ENCODE measurements around the gene CALN1.

CALN1 gene

DNA sequence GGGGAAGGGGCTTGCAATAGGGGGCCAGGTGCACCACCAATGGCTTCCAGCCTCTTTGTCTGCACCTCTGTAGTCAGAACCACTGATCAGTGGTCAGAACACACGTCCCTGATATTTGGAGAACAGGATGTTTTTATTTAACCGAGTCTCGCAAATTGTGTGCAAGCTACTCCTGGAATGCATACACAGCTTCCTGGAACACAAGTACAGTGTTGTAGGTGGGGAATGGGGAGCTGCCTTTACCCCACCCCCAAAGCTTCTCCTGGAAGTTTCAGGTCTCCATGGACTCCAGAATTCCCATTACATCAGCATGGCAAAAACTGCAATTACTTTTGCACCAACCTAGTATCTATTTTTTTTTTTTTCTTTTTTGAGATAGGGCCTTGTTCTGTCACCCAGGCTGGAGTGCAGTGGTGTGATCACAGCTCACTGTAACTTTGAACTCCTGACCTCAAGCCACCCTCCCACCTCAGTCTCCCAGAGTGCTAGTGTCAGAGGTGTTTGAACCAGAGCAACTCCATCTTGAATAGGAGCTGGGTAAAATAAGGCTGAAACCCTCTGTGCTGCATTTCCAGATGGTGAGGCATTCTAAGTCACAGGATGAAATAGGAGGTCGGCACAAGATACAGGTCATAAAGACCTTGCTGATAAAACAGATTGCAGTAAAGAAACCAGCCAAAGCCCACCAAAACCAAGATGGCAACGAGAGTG lies 374.0 kb downstream of the CALN1 start:
- no peak for DNase-seq (ENCODE audit: low spot score)

DNA sequence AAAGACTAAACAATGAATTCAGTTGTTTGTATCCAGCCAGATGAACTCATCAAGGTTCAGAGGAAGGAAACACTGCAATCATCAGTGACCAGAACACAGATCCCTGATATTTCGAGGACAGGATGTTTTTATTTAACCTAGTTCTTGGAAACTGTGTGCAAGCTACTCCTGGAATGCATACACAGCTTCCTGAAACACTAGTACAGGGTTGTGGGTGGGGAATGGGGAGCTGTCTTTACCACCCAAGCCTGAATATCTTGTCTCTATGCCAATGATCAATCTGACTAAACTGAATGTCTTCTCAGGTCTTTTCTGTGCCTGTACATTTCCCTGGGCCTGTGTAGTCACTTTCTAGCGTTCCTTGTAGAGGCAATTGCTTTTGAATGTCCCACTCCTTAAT lies 374.6 kb downstream of the CALN1 start:
- DNase-seq (ENCODE audit: low spot score): no peak

DNA sequence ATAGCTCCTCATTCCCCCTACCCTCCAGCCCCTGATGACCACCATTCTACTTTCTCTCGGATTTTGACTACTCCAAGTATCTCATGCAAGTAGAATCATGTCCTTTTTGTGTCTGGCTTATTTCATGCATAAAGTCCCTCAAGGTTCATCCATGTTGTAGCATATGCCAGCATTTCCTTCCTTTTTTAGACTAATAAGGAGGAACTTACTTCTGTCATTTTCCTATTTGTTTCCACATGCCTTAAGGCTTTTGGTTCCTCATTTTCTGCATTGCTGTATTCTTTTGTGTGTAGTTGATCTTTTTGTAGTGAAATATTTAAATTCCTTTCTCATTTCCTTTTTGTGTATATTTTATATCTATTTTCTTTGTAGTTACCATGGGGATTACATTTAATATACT lies 376.9 kb downstream of the CALN1 start:
- no peak for DNase-seq (ENCODE audit: low spot score)

DNA sequence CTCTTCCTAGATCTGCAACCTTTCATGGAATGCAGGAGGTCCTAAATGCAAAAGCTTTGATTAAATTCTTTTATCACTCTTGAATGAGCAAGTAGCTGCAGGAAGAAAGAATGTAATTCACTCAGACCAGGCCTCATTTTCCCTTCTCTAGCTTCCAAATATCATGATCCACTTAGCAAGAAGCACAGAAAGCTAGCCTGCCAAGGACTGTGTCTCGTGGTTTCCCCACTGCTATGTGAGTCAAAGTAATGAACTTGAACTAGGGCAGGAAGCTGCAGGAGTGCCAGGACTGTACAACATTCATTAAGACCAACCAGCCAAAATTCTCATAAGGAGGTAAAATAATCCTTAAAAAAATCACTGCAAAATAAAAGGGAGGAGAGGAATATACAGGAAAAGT lies 379.2 kb downstream of the CALN1 start:
- no peak for DNase-seq (ENCODE audit: low spot score)

DNA sequence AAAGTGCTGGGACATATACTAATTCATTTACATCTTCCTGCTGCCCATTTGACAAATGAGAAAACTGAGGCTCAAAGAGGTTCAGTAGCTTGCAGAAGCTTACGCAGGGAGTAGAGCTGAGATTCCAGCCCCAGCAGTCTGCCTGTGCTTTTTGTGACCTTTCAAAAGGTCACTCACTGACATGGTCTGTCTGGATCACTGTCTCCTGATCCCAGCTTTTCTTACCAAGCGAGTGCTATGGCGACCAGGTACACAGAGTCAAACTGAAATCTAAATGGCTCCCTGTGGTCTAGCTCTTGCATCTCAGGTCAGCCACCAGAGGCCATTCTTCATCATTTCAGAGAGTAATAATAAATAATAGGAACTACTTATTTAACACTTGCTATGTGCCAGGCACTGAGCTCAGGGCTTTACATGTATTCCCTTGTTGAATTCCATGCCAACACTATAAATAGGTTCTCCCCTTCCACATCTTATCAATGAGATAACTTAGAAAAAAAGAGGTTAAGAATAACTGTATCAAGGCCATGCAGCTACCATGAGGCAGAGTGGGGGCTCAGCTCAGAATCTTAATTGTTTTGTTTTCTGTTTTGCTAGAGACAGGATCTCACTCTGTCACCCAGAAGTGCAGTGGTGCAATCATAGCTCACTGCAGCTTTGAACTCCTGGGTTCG lies 381.0 kb downstream of the CALN1 start:
- DNase-seq (ENCODE audit: low spot score): no peak

DNA sequence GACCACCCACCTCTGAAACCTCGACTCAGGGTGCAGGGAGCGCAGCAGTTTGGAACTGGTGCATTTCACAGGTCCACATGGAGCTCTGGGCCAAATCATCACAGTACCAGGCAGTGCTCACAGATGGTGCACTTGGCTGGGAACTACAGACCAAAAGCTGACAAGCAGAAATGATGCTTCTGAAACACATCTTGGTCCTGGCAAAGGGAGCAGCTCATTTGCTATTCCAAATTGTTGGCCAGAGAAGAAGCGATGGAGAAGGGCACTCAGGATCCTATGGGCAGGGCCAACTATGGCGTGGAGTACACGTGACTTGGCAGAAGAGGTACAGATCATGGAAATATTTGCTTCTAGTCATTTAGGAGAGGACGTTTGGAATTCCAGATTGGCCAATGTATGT lies 383.9 kb downstream of the CALN1 start:
- no peak for DNase-seq (ENCODE audit: low spot score)

DNA sequence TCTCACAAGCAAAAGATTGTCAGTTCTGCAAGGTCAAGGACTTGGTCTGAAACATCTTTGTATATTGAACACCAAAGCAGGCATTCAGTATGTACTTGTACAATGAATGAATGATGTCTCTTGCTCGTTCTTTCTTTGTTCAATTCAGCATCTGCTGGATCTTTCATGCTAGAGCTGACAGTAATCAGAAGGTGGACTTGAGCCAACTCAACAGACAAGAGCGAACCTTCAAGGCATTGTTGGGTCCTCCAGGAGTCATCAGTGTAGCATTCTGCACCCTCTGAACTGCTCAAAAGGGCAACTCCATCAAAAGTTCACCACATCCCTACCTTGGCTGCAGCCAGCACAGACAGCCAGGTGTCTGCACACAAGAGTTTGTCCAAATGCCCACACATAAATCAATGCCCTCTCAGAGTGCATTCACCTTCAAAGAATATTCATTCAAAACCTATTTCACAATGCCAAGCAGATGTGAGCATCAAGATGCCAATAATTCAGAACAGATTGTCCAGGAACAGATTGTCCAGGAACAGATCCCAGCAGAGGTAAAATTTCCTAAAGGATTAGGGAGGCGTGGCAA lies 386.7 kb downstream of the CALN1 start:
- DNase-seq (ENCODE audit: low spot score): no peak

DNA sequence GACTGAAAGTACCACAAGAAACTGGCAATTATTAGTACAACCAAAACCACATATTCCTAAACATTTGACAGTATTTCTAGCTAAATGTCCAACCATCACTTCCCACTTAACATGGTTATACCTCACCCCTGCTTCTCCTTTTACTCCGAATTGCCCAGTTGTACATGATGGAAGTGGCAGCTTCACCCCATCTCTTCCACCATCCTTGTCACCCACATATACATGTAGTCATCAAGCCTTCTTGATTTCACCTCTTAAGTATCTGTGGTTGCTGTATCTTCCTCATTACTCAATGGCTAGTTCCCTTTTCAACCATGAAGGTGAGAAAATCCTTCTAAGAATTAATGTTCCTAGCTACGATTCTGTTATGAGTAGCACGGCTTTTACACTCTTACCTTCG lies 388.2 kb downstream of the CALN1 start:
- no peak for DNase-seq (ENCODE audit: low spot score)

DNA sequence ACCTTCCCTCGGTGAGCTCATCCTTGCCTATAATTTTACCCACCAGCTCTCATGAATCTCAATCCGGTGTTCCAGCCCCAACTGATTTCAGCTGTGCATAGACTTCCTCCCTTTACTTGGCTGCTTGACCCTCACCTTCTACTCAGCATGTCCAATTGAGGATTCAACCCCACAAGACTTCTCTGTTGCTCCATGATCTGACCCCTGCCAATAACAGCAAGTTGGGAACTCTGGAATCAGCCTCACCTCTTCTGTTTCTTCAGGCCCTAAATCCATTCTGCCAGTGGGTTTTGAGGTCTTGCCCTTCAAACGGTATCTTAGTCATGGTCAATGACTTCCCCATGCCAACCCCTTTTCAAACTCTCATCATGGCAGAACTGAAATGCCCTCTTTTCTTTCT lies 390.4 kb downstream of the CALN1 start:
- DNase-seq (ENCODE audit: low spot score): no peak

DNA sequence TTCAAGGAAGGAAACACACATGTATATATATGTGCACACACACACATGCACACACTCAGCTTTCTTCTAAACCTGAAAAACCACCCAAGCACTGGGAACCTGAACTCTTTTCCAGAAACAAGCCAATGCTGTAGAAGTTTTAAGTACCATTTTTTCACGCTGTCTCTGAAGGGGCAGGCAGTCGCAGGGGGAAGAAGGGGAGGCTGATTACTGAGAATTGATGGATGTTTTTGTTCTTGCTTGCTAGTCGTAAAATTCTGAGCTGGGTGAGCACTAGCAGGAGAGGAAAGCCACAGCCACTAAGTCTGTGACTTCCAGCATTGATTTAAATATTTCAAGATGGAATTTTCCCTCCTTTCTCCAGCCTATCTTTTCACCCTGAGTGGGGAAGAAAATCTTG lies 391.8 kb downstream of the CALN1 start:
- no peak for DNase-seq (ENCODE audit: low spot score)

DNA sequence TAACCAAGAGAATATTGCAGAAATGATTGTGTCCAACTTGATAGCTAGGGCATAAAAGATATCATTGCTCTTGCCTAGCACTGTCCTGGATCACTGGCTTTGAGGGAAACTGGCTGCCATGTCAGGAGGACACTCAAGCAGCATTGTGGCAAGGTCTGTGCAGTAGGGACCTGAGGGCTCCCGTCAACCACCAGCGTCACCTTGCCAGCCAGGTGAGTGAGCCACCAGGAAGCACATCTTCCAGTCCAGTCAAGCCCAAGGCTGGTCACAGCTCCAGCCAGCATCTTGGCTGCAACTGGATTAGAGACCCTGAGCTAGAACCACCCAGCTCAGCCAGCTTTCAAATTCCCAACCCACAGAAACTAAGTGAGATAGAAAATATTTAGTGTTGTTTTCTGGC lies 392.7 kb downstream of the CALN1 start:
- no peak for DNase-seq (ENCODE audit: low spot score)

DNA sequence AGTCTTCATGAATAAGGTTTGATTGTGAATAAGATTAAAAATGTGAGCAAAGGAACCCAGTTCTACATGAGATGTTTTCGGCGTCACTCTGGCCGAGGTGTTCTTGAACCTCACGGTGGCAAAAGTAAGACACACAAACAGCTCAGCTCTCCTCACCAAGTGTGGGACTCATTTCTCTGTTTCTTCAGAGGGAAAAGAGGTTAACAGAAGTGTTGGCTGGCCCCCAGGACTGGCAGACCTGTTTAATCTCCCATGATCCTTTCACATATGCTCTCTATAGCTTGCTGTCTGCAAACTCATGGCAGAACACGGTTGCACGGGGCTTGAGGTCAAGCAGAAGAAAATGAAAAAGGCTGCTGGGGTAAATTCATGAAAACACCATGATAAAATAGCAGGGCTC lies 394.4 kb downstream of the CALN1 start:
- DNase-seq (ENCODE audit: low spot score): no peak

DNA sequence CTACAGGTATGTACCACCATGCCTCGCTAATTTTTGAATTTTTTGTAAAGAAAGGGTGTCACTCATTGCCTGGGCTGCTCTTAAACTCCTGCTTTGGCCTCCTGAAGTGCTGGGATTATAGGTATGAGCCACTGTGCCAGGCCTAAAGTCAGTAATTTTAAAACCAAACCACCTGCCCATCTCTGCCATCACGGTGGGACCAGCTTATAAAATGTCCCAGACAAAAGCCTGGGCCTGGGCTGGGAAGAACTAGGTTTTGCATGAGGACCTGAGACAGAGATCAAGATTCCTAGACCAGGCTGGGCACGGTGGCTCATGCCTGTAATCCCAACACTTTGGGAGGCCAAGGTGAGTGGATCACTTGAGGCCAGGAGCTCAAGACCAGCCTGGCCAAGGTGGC lies 395.6 kb downstream of the CALN1 start:
- no peak for DNase-seq (ENCODE audit: low spot score)

DNA sequence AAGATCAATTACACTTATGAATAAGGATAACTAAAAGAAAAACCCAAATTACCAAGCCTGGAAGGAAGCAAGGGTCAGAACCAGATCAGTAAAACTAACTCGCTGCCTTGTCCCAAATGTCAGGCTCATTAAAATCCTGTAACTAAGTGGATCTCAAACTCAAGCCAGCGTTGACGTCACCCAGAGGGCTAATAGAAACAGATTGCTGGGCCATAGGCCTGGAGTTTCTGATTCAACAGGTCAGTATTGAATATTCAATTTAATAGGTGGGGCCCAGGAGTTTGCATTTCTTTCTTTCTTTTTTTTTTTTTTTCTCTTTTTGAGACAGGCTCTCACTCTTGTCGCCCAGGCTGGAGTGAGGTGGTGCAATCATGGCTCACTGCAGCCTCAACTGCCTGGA lies 397.0 kb downstream of the CALN1 start:
- DNase-seq (ENCODE audit: low spot score): no peak

DNA sequence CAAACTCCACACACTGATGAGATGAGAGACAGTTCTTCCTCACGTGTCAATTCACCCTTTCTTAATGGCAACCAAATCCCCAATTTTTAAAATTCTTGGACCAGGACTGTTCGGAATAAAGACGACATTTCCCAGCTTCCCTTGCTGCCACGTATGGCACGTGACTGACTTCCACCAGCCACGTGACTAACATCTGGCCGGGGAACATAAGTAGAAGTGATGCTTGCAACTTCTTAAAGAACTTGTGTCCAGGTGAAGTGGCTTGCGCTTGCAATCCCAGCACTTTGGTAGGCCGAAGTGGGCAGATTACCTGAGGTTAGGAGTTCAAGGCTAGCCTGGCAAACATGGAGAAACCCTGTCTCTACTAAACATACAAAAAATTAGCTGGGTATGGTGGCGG lies 405.1 kb downstream of the CALN1 start:
- DNase-seq (ENCODE audit: low spot score): no peak

DNA sequence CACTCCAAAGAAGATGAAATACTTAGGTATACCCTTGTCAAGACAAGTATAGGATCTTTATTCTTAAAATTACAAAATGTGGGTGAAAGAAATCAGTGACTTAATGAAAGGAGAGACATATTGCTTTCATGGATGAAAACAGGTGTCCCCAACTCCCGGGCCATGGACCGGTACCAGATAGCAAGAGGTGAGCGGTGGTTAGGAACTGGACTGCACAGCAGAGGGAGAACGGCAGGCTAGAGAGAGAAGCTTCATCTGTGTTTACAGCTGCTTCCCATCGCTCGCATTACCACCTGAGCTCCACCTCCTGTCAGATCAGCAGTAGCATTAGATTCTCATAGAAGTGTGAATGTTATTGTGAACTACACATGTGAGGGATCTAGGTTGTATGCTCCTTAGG lies 408.9 kb downstream of the CALN1 start:
- no peak for DNase-seq (ENCODE audit: low spot score)

DNA sequence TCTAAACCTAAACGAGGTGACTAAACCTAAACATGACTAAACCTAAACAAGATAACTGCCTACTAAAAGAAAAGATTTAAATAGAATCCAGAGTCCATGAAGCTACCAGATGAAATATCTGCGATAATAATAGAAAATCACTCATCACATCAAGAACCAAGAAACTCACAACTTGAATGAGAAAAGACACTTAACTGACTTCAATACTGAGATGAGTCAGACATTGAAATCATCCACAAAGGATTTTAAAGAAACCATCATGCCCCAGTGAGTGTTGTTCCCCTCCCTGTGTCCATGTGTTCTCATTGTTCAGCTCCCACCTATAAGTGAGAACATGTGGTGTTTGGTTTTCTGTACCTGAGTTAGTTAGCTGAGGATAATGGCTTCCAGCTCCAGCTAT lies 416.0 kb downstream of the CALN1 start:
- DNase-seq (ENCODE audit: low spot score): no peak

DNA sequence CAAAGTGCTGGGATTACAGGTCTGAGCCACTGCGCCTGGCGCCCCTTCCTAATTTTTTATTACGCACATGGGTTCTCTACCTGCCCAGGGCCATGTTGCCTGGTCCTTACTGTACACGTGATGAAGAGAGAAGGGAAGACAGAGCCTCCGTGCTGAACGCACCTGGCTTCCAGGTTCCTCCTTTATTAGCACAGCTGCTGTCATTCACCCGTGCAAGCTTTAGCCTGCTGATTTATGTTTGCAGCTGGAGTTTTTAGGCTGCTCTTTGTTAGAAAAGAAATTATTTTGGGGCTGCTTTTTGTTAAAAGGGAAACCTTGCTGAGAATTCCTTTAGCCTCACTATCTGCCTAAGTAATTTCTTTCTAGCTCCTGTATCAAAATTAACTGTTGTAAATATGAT lies 417.0 kb downstream of the CALN1 start:
- no peak for DNase-seq (ENCODE audit: low spot score)

DNA sequence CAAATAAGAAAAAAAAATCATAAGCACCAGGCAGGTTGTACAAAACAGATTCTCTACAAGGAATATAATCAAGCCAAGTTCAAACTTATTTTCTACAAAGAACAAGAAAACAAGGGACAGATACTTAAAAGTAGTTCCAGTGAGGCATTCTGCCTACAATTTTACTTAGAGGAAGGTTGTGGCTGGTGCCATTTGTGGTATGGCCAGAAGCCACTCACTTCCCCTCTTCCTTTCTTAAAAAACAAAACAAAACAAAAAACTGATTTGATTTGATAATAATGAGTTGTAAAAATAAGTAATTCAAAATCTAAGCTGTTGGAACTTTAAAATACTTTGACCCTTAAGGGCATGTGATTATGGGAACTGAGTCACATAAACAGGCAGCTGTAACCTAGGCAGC lies 420.6 kb downstream of the CALN1 start:
- DNase-seq (ENCODE audit: low spot score): no peak

DNA sequence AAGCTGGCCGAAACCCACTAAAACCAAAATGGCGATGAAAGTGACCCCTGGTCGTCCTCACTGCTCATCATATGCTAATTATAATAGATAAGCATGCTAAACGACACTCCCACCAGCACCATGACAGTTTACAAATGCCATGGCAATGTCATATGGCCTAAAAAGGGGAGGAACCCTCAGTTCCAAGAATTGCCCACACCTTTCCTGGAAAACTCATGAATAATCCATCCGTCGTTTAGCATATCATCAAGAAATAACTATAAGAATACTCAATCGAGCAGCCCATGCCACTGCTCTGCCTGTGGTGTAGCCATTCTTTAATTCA lies 422.0 kb downstream of the CALN1 start:
- no peak for DNase-seq (ENCODE audit: low spot score)

DNA sequence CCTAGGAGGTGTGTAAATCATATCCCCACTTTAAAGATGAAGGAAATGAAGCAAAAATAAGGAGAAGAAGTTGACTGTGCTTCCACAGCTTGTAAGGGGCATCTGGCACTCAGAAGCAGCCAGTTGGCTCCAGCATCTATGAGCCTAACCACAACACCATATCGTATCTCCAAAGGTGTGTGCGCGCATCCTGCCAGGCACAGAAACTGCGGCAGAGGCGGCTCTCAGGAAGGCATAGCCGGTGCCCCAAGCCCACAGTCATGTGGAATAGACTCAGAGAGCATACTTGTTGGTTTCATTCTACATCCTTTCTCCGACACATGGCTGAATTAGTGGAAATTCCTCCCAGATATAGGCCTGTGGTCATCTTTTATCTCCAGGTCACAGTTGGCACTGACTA lies 423.9 kb downstream of the CALN1 start:
- no peak for DNase-seq (ENCODE audit: low spot score)

DNA sequence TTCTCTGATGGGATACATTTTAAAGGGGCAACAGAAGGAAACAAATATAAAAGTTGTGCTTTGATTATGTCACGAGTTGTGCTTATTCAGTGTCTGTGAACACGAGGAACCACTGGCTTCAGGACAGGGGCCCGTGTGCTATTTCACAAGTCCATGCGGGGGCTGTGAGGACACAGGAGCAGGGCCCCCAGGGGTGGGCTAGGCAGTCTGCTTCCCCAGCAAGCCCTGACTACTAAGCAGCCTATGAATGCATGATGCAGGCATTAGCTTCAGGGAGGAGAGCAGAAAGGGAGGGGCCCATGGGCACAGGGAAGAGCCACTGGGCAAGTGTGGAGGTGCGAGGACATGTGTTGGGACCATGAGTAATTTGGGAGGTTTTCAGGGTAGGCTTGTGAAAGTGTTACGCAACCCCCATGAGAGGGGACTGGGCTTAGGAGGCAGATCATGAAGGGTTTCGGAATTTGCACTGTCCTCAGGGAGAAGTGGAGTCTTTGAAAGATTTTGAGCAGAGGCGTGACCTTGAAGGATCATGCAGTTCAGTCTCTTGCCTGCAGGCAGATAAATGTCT lies 424.9 kb downstream of the CALN1 start:
- no peak for DNase-seq (ENCODE audit: low spot score)

DNA sequence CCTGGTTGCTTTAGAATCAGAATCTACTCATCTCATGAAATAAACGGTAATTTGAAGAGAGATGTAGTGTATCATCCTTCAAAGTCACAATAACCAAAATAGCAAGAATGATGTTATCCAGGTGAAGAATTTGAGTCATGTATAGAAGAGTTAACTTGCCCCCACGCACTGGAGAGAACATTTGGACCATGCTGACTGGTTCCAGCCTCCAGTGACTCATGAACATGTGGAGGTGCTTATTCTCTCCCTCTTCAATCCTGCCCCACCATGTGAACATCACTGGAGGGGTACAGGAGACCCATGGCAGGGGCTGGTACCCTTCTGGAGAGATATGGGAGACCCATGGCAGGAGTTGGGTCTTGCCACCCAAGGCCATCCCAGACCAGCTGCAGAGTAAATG lies 427.8 kb downstream of the CALN1 start:
- DNase-seq (ENCODE audit: low spot score): no peak

DNA sequence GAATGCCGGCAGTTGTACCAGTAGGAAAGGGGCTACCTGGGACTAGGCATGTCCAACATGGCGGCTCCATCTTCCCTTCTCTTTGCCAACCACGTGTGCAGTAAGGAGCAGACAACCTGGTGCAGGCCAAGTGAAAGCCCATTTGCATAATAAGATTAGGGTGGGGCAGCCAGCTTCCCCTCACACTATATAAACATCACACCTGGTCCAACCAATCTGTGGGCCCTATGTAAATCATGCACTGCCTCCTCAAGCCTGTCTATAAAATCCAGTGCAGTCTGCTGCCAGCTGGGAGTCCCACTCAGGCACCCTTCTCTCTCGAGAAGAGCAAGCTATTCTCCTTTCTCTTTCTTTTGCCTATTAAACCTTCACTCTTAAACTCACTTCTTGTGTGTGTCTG lies 429.3 kb downstream of the CALN1 start:
- no peak for DNase-seq (ENCODE audit: low spot score)

All from AG08396 (cell line).